Mesodermal cell (in vitro differentiated cells): ENCODE data around the gene LYSMD2.

Source experiments
- H3K27ac ChIP-seq: 2 replicates; pipeline ENCODE4 v1.7.0; 2013; ENCODE audit warnings: mild to moderate bottlenecking, low read depth, low read length, moderate library complexity; ENCODE audit not compliant: severe bottlenecking
- H3K36me3 ChIP-seq: 2 replicates; pipeline ENCODE4 v1.7.1; 2013; ENCODE audit warnings: mild to moderate bottlenecking, low read length, moderate library complexity; ENCODE audit not compliant: control insufficient read depth, insufficient read depth
- H3K4me1 ChIP-seq: one replicate; pipeline ENCODE4 v1.7.1; 2013; ENCODE audit warnings: mild to moderate bottlenecking, low read length; ENCODE audit not compliant: insufficient read depth, control insufficient read depth, poor library complexity, severe bottlenecking
- H3K4me3 ChIP-seq: 2 replicates; pipeline ENCODE4 v1.7.0; 2013; ENCODE audit warnings: low read length, control low read depth, mild to moderate bottlenecking; ENCODE audit not compliant: insufficient read depth, poor library complexity, severe bottlenecking; ENCODE audit errors: extremely low read depth
- H3K9me3 ChIP-seq: 2 replicates; pipeline ENCODE4 v1.7.1; 2013; ENCODE audit warnings: mild to moderate bottlenecking, low read length, moderate library complexity; ENCODE audit not compliant: control insufficient read depth
- WGBS, 2 experiments: methylation state at CpG; one replicate each; pipeline ENCODE4 v1.1.5; 2013; ENCODE audit warnings: missing lambda C conversion rate in 2 of 2; ENCODE audit not compliant: insufficient coverage in 2 of 2; 5-methylcytosine and 5-hydroxymethylcytosine counted together

Gene LYSMD2

DNA sequence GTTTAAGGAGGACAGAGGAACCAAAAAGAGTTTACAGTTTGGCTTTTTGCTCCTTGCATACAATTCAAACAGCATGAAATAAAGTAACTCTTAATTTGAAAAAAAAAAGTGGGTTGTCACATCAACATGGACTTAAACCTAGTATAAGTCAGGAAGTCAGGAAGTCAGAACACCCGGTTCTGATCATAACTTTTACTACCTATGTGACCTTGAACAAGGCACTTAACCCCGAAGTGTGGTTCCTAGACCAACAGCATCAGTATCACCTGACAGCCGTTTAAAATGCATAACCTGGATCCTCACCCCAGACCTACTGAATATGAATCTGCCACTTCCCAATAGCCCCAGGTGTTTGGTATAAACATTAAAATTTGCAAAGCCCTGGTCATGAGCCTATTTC is 18.7 kb downstream of the LYSMD2 start:
- no peaks in the 10 kb centered on the region for H3K36me3 ChIP-seq
- peaks cover 9% of the 10 kb centered on the region for H3K4me1 ChIP-seq
- H3K27ac ChIP-seq: no peak overlapping the region
- 100% methylated on average over 1 to 2 of the region's 3 CpGs for WGBS, 2 experiments
- H3K4me3 ChIP-seq: no peak overlapping the region
- H3K9me3 ChIP-seq: no peaks in the 10 kb centered on the region

DNA sequence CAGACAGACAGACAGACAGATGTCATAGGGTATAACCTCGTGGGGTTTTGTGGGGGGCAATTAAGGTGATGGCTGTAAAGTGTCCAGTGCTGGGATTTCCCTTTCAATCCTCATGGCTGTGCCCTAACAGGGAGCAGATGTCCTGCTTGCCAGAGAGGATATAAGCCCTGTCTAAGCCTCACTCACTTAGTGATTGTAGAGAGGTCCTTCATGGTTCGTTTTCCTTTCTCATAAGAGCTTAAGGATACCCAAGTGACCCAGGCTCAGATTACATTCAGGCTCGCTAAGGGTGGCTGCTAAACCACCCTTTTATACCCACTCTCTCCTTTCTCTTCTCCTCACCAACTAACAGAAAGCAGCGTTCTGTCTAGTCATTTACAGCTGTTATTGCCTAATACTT is 19.2 kb downstream of the LYSMD2 start:
- Histone ChIP-seq H3K27ac (no peak overlapping the region), H3K36me3 (no peaks in the 10 kb centered on the region)
- 70 to 84% methylated on average over 2 of the region's 4 CpGs for WGBS, 2 experiments

DNA sequence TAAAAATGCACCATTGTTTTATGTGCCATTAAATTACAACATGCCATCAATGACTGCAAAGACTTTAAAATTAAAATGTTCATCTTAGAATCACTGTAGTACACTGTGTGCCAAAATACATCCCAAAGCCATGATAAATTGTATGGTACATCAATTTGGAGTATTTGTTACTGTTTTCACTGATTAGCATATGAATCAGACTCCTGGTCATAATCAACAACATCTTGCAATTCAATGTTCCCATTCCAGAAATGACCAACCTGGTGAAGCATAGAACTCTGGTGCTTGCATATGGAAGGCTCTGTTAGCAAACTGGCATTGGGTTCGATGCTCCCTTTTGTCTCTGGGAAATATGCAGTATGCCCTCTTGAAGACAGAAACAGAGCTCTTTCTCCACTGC is 22.5 kb downstream of the LYSMD2 start:
- Histone ChIP-seq H3K27ac (no peak overlapping the region), H3K36me3 (no peaks in the 10 kb centered on the region), H3K4me3 (no peak overlapping the region), H3K9me3 (no peaks in the 10 kb centered on the region), H3K4me1 (no peaks in the 10 kb centered on the region)
- 70 to 77% methylated on average over 1 of the region's 1 CpG for WGBS, 2 experiments

More for the DNA sequence above, 19.2 kb downstream of the LYSMD2 start:
- Histone ChIP-seq H3K4me1 (peaks cover 9% of the 10 kb centered on the region), H3K4me3 (no peak overlapping the region), H3K9me3 (no peaks in the 10 kb centered on the region)

DNA sequence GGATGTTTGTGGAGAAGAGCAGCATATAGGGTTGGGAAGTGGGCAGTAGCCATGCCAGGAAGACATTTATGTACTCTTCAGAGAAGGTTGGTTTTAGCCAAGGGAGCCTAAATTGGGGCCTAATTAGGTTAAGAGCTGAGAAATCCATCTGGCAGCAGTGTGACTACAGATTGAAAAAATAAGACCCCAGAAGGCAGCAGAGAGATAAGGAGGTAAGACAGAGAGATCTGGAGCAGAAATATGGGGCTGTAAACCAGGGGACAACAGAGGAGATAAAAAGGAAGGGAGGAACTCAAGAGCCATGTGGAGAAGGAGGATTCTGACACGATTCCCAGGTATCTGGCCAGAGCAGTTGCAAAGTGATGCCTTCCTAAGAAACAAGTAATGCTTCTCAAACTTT is 23.3 kb downstream of the LYSMD2 start:
- no peak overlapping the region for H3K27ac ChIP-seq
- H3K36me3 ChIP-seq: no peaks in the 10 kb centered on the region
- H3K4me1 ChIP-seq: no peaks in the 10 kb centered on the region
- H3K9me3 ChIP-seq: no peaks in the 10 kb centered on the region
- H3K4me3 ChIP-seq: no peak overlapping the region
- WGBS, 2 experiments: 89 to 100% methylated on average over 1 of the region's 1 CpG

DNA sequence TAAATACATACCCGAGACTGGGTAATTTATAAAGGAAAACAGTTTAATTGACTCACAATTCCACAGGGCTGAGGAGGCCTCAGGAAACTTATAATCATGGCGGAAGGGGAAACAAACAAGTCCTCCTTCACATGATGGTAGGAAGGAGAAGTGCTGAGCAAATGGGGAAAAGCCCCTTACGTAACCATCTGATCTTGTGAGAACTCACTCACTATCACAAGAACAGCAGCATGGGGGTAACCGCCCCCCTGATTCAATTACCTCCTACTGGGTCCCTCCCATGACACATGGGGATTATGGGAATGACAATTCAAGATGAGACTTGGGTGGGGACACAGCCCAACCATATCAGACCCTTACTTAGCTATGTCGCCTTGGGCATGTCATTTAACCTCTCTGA is 28.4 kb downstream of the LYSMD2 start:
- no peak overlapping the region for H3K27ac ChIP-seq

DNA sequence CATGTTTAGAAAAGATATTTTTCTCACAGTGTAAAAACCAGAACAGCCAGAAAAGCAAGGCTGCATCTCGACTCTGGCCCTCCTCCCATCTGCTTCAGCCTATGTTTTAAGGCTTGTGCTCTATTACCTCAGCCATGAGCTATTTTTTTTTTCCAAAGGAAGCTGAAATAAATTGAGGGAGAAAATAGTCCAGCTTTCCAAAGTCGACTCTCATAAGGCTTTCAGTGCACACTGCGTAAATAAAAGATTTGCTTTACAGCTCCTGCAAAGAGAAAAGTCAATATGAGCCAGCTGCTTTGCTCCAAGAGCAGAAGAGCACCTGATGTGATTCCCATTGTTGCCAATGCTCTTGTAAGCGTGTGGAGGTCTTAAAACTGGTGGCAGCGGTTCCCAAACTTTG is 29.4 kb downstream of the LYSMD2 start:
- 91 to 98% methylated on average over 4 of the region's 5 CpGs for WGBS, 2 experiments
- H3K9me3 ChIP-seq: no peaks in the 10 kb centered on the region
- H3K36me3 ChIP-seq: no peaks in the 10 kb centered on the region
- no peak overlapping the region for H3K27ac ChIP-seq
- H3K4me1 ChIP-seq: no peaks in the 10 kb centered on the region
- H3K4me3 ChIP-seq: no peak overlapping the region

More for the DNA sequence above, 28.4 kb downstream of the LYSMD2 start:
- WGBS, 2 experiments: 82 to 92% methylated on average over 2 of the region's 5 CpGs
- Histone ChIP-seq H3K36me3 (no peaks in the 10 kb centered on the region), H3K4me3 (no peak overlapping the region), H3K4me1 (no peaks in the 10 kb centered on the region), H3K9me3 (no peaks in the 10 kb centered on the region)

DNA sequence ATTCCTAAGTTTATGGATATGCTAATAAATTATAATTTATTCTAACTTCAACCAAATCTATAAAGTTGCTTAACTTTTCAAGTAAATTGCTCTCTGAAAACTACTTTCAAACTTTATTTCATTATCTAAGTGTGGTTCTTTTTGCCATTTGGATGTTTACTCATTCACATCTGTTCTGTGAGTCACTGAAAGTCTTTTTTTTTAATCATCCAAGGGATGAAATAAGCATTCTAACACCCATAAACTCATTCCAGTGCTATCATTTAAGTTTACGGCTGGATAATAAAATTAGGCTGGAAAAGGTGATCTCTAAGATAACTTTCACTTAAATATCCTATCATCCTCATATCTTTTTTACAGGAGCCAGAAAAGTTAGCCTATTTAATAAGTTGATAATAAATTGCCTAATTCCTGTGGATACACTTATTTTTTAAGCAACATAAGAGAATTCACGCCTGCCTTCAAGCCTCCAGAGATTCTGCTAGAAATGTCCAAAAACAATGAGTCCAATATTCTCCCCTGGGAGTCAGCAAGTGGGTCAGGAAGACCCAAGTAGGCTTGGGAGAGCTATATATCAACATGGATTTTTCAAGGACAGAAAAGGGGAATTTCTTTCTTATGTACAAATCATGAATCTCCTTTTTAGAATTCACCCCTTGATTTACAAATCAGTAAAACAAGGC is 30.4 kb downstream of the LYSMD2 start:
- Histone ChIP-seq H3K27ac (no peak overlapping the region), H3K4me3 (no peak overlapping the region), H3K9me3 (no peaks in the 10 kb centered on the region), H3K36me3 (no peaks in the 10 kb centered on the region), H3K4me1 (no peaks in the 10 kb centered on the region)
- WGBS, 2 experiments: no CpG with 5 or more reads among the region's 2 CpGs

DNA sequence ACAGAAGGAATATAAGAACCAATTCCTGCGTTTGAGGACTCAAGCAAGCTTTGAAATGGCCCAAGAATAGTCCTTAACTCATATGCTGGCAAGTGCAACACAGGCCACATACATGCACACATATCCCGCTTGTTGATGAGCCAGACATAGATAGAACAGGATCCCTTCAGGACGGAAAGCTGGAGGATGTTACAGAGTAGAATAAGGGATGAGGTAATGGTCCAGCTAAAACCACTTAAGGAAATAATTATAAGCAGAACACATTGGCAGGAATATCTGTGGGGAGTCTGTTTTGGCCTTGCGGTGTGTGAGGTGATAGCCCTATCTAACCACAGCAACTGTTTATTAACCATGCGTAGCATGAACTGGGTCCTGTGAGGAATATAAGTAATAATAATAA is 31.2 kb downstream of the LYSMD2 start:
- no peaks in the 10 kb centered on the region for H3K36me3 ChIP-seq
- WGBS, 2 experiments: 79 to 100% methylated on average over 1 to 2 of the region's 5 CpGs
- no peak overlapping the region for H3K4me3 ChIP-seq
- no peaks in the 10 kb centered on the region for H3K9me3 ChIP-seq
- H3K27ac ChIP-seq: no peak overlapping the region
- no peaks in the 10 kb centered on the region for H3K4me1 ChIP-seq

DNA sequence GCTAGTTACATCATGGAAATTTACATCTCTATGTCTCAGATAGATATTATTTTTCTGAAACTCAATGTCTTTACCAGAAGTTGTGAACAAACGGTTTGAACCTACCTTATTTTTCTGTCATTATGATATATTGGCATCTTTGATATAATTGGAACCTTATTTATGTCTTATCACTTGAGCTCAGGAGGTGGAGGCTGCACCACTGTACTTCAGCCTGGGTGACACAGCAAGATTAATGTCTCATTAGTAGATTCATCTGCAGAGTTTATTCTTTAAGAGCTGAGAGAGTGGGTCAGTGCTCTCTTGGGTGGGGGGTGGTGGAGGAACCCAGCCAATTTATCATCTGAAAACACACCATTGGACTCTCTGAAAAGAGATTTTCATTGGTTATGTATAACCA is 34.7 kb downstream of the LYSMD2 start:
- no peak overlapping the region for H3K4me3 ChIP-seq
- no peaks in the 10 kb centered on the region for H3K9me3 ChIP-seq
- no peaks in the 10 kb centered on the region for H3K36me3 ChIP-seq
- no peaks in the 10 kb centered on the region for H3K4me1 ChIP-seq
- WGBS, 2 experiments: no CpG with 5 or more reads among the region's 1 CpG
- no peak overlapping the region for H3K27ac ChIP-seq

DNA sequence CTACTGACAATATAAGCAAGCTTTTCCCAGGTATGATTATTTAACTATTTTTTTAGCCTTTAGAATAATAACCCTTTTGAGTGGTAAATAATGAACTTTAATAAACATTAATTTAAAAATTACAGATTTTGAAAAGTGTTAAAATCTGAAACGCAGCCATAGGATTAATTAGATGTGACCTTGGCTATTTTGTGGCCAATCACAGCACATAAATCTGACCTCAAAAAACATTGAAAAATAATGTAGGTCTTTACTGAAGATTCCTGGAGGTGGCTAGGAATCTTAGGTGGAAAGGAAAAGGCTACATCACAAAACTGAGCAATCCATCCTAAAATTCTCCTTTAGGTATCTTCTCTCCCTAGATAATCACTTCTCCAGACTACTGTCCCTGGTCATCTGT is 38.1 kb downstream of the LYSMD2 start:
- no peak overlapping the region for H3K4me3 ChIP-seq
- no peaks in the 10 kb centered on the region for H3K9me3 ChIP-seq
- no peak overlapping the region for H3K27ac ChIP-seq
- no CpG with 5 or more reads among the region's 1 CpG for WGBS, 2 experiments
- H3K36me3 ChIP-seq: no peaks in the 10 kb centered on the region
- H3K4me1 ChIP-seq: no peaks in the 10 kb centered on the region

DNA sequence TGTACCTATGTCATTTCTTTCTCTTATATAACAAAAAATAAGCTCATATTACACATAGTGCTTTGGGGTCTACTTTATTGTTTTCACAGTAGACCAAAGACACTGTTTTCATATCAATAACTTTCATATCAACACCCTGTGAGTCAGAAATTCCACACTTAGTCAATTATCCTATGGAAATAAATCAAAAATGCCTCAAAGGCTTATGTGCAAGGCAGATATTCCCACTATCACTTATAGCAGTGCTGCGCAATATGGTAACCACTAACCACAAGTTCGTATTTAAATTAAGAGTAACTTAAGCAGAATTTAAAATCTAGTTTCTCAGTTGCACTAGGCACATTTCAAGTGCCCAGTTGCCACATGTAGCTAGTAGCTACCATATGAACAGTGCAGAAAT is 40.3 kb downstream of the LYSMD2 start:
- Histone ChIP-seq H3K27ac (no peak overlapping the region), H3K9me3 (no peaks in the 10 kb centered on the region), H3K4me3 (no peak overlapping the region), H3K36me3 (no peaks in the 10 kb centered on the region), H3K4me1 (no peaks in the 10 kb centered on the region)
- WGBS, 2 experiments: 100% methylated on average over 1 of the region's 2 CpGs; no CpG with 5 or more reads in 1 of the 2 experiments
